Ishikawa (cell line): ENCODE data around the gene CEP95.

Experiments used
- CEBPB ChIP-seq: IDR thresholded peaks from 2 replicates; pipeline ENCODE4 v1.6.1; 2012
- CREB1 ChIP-seq: IDR thresholded peaks from 2 replicates; pipeline ENCODE4 v1.6.1; 2012; ENCODE audit warnings: low read depth
- EGR1 ChIP-seq: IDR thresholded peaks from 2 replicates; pipeline ENCODE4 v1.6.1; 2012
- EP300 ChIP-seq: IDR thresholded peaks from 2 replicates; pipeline ENCODE4 v1.6.1; 2012; ENCODE audit warnings: borderline replicate concordance
- FOXM1 ChIP-seq: IDR thresholded peaks from 2 replicates; pipeline ENCODE4 v1.6.1; 2012; ENCODE audit warnings: low read depth, borderline replicate concordance
- NFIC ChIP-seq: IDR thresholded peaks from 2 replicates; pipeline ENCODE4 v1.6.1; 2012
- RAD21 ChIP-seq: IDR thresholded peaks from 2 replicates; pipeline ENCODE4 v1.6.1; 2012; ENCODE audit warnings: low read depth
- REST ChIP-seq: IDR thresholded peaks from 2 replicates; pipeline ENCODE4 v1.6.1; 2012; ENCODE audit warnings: low read depth, mild to moderate bottlenecking
- TAF1 ChIP-seq: IDR thresholded peaks from 2 replicates; pipeline ENCODE4 v1.6.1; 2012; ENCODE audit warnings: low read depth, mild to moderate bottlenecking
- TCF12 ChIP-seq: IDR thresholded peaks from 2 replicates; pipeline ENCODE4 v1.6.1; 2012; ENCODE audit warnings: low read depth
- TEAD4 ChIP-seq: IDR thresholded peaks from 2 replicates; pipeline ENCODE4 v1.6.1; 2012
- USF1 ChIP-seq: IDR thresholded peaks from 2 replicates; pipeline ENCODE4 v1.6.1; 2012
- YY1 ChIP-seq: IDR thresholded peaks from 2 replicates; pipeline ENCODE4 v1.6.1; 2012; ENCODE audit warnings: low read depth
- TF ChIP-seq, protein P1 (sequence below): IDR thresholded peaks from 2 replicates; pipeline ENCODE4 v1.6.1; 2012

- TF ChIP-seq YY1 (no peak), TCF12 (no peak), FOXM1 (no peak), REST (no peak), EP300 (no peak), NFIC (no peak), TAF1 (no peak), TEAD4 (no peak), RAD21 (no peak), CREB1 (no peak), EGR1 (no peak), CEBPB (no peak), USF1 (no peak)
- TF ChIP-seq, protein P1, sequence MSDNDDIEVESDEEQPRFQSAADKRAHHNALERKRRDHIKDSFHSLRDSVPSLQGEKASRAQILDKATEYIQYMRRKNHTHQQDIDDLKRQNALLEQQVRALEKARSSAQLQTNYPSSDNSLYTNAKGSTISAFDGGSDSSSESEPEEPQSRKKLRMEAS = no peak
Observed at GRCh38 chr17:64460955-64461354, 45.8 kb upstream of the CEP95 start.
